Eye (tissue), 1 donor: ENCODE results near the gene FEZ2.

Source experiments
- DNase-seq: peaks from one replicate; pipeline ENCODE4 v3.0.0-alpha.2; 2015

FEZ2 gene

GRCh38 chr2:36586672-36587071 lies 11.3 kb downstream of the FEZ2 start:
- no peak for DNase-seq

- no peak for DNase-seq
These were observed 13.7 kb downstream of the FEZ2 start for GRCh38 chr2:36584148-36584794.

- DNase-seq, result no peak
These were observed 15.0 kb downstream of the FEZ2 start for GRCh38 chr2:36582951-36583350.

- no peak for DNase-seq
These were observed 15.4 kb downstream of the FEZ2 start for GRCh38 chr2:36582538-36582937.

- no peak for DNase-seq
These were observed 18.7 kb downstream of the FEZ2 start for GRCh38 chr2:36579297-36579664.

- DNase-seq, result no peak
These were observed 19.3 kb downstream of the FEZ2 start for GRCh38 chr2:36578343-36579296.

- DNase-seq, result no peak
These were observed 20.1 kb downstream of the FEZ2 start for GRCh38 chr2:36577884-36578283.

- DNase-seq, result no peak
These were observed 23.4 kb downstream of the FEZ2 start for GRCh38 chr2:36574560-36574959.

- no peak for DNase-seq
These were observed 24.8 kb downstream of the FEZ2 start for GRCh38 chr2:36573165-36573564.

GRCh38 chr2:36572719-36573059 lies 25.3 kb downstream of the FEZ2 start:
- DNase-seq, result no peak

GRCh38 chr2:36572054-36572718 lies 25.8 kb downstream of the FEZ2 start:
- no peak for DNase-seq

- DNase-seq, result no peak
These were observed 27.6 kb downstream of the FEZ2 start for GRCh38 chr2:36570416-36570815.

- no peak for DNase-seq
These were observed 28.6 kb downstream of the FEZ2 start for GRCh38 chr2:36569267-36569856.

GRCh38 chr2:36568516-36569246 lies 29.3 kb downstream of the FEZ2 start:
- no peak for DNase-seq

GRCh38 chr2:36567711-36568408 lies 30.1 kb downstream of the FEZ2 start:
- DNase-seq, result no peak

- DNase-seq, result no peak
These were observed 31.1 kb downstream of the FEZ2 start for GRCh38 chr2:36566887-36567286.

- DNase-seq, result no peak
These were observed 32.3 kb downstream of the FEZ2 start for GRCh38 chr2:36565712-36566111.

GRCh38 chr2:36564377-36564930 lies 33.5 kb downstream of the FEZ2 start:
- no peak for DNase-seq

GRCh38 chr2:36562973-36563532 lies 34.9 kb downstream of the FEZ2 start:
- no peak for DNase-seq

GRCh38 chr2:36562240-36562639 lies 35.7 kb downstream of the FEZ2 start:
- DNase-seq, result no peak

GRCh38 chr2:36561237-36561944 lies 36.6 kb downstream of the FEZ2 start:
- DNase-seq, result peak; percentile 24
